HCT116 (cell line): ENCODE measurements around the gene DPYSL4. TPM values are rescaled to one million over a fixed set of nuclear protein-coding genes. Genes with fewer than 3 reads are reported as not detected.

ENCODE experiments used
- ATAC-seq: fragments of 200-7000 bp; cut with Tn5 transposase; 2 replicates; pipeline ENCODE4 v1.9.1; 2020; ENCODE audit warnings: mild to moderate bottlenecking, moderate library complexity
- Bru-seq: library from RNA; stranded (reverse); fragments of 400-500 nt; gene quantifications from one replicate; lab custom pipeline; 2021; lab: Mats Ljungman, UMichigan
- BruChase-seq, 2 experiments: library from RNA; stranded (reverse); fragments of 400-500 nt; gene quantifications; one replicate each; lab custom pipeline; 2021; lab: Mats Ljungman, UMichigan
- BruUV-seq: library from RNA; stranded (reverse); fragments of 400-500 nt; replicated peaks from 2 replicates; lab custom pipeline; 2021; lab: Mats Ljungman, UMichigan
- CTCF ChIA-PET: fragments of 300-600 bp; sonication (Branson Sonifier 250); formaldehyde crosslinking; loops from one replicate; lab custom pipeline; 2021; ENCODE audit warnings: antibody characterized with exemption; lab: Charles Lee
- POLR2A ChIA-PET: fragments of 300-600, 350-600 bp; sonication (Branson Sonifier 250); formaldehyde crosslinking; loops from one replicate; lab custom pipeline; 2021; ENCODE audit warnings: antibody characterized with exemption; lab: Charles Lee
- RAD21 ChIA-PET, 2 experiments: fragments of 300-600 bp; sonication (Branson Sonifier 250); formaldehyde crosslinking; loops; one replicate each; lab custom pipeline; 2023; ENCODE audit warnings: low total read pairs in 2 of 2; ENCODE audit not compliant: uncharacterized antibody in 2 of 2, unreplicated experiment in 2 of 2, low non-redundant PET in 1 of 2; lab: Charles Lee
- DNase-seq: peaks from one replicate; pipeline ENCODE4 v3.0.0-alpha.2; 2010; ENCODE audit warnings: low read depth, low spot score
- H2AFZ ChIP-seq: fragments of 200-600 bp; shearing (Covaris generic), sonication (generic); 2 replicates; pipeline ENCODE4 v1.6.1; 2017; ENCODE audit warnings: low read depth, mixed run types, mixed read lengths, antibody characterized with exemption, low read length; ENCODE audit not compliant: poor library complexity, severe bottlenecking
- H3K27ac ChIP-seq: 2 replicates; pipeline ENCODE4 v1.5.1; 2012; ENCODE audit warnings: low read depth, low read length
- H3K27me3 ChIP-seq: fragments of 200-600 bp; sonication (generic); 2 replicates; pipeline ENCODE4 v1.6.1; 2016; ENCODE audit warnings: mixed run types, low read length, mixed read lengths; ENCODE audit not compliant: insufficient read depth
- H3K36me3 ChIP-seq, 2 experiments: fragments of 200-500 bp in 1 of 2; fragments of 200-600 bp in 1 of 2; sonication (Bioruptor generic) in 1 of 2; sonication (generic) in 1 of 2; 2 replicates each; pipeline versions ENCODE4 v1.5.1 to v1.6.1; 2014 to 2016; ENCODE audit warnings: low read length in 2 of 2, inconsistent platforms in 1 of 2, mixed read lengths in 1 of 2, mixed run types in 1 of 2; ENCODE audit not compliant: insufficient read depth in 2 of 2, control insufficient read depth in 1 of 2
- H3K4me1 ChIP-seq, 2 experiments: fragments of 200-600 bp in 1 of 2; sonication (generic) in 1 of 2; 2 replicates each; pipeline versions ENCODE4 v1.5.1 to v1.6.1; 2012 to 2017; ENCODE audit warnings: low read length in 2 of 2, inconsistent platforms in 1 of 2, mild to moderate bottlenecking in 1 of 2, mixed read lengths in 1 of 2, mixed run types in 1 of 2, moderate library complexity in 1 of 2; ENCODE audit not compliant: insufficient read depth in 2 of 2, control insufficient read depth in 1 of 2
- H3K4me2 ChIP-seq: fragments of 200-600 bp; sonication (generic); 2 replicates; pipeline ENCODE4 v1.6.1; 2017; ENCODE audit warnings: mixed run types, low read length, mixed read lengths
- H3K4me3 ChIP-seq, 2 experiments: fragments of 200-600 bp in 1 of 2; sonication (generic) in 1 of 2; replicated peaks in 1 of 2; 2 replicates each; pipeline ENCODE4 v1.5.1; 2011 to 2016; ENCODE audit warnings: low read length in 2 of 2, control low read depth in 1 of 2, low read depth in 1 of 2, mild to moderate bottlenecking in 1 of 2, mixed read lengths in 1 of 2, mixed run types in 1 of 2
- H3K79me2 ChIP-seq: fragments of 200-600 bp; sonication (generic); 2 replicates; pipeline ENCODE4 v1.6.1; 2017; ENCODE audit warnings: mild to moderate bottlenecking, mixed run types, low read length, moderate library complexity, mixed read lengths; ENCODE audit not compliant: insufficient read depth
- H3K9ac ChIP-seq: fragments of 200-600 bp; sonication (generic); 2 replicates; pipeline ENCODE4 v1.6.1; 2016; ENCODE audit warnings: low read length, mixed read lengths
- H3K9me2 ChIP-seq: fragments of 200-600 bp; sonication (generic), shearing (Covaris generic); 2 replicates; pipeline ENCODE4 v1.6.1; 2017; ENCODE audit warnings: mixed run types, mild to moderate bottlenecking, moderate library complexity; ENCODE audit not compliant: insufficient read depth
- H3K9me3 ChIP-seq, 2 experiments: fragments of 200-500 bp in 1 of 2; fragments of 200-600 bp in 1 of 2; sonication (Bioruptor generic) in 1 of 2; sonication (generic) in 1 of 2; 2 replicates each; pipeline ENCODE4 v1.6.1; 2014 to 2017; ENCODE audit warnings: low read length in 2 of 2, mixed read lengths in 2 of 2, inconsistent platforms in 1 of 2, low read depth in 1 of 2, mild to moderate bottlenecking in 1 of 2, mixed run types in 1 of 2, moderate library complexity in 1 of 2; ENCODE audit not compliant: control insufficient read depth in 1 of 2, insufficient read depth in 1 of 2
- H4K20me1 ChIP-seq: fragments of 200-600 bp; sonication (generic), shearing (Covaris generic); 2 replicates; pipeline ENCODE4 v1.6.1; 2017; ENCODE audit warnings: mixed run types, mild to moderate bottlenecking, moderate library complexity; ENCODE audit not compliant: insufficient read depth
- EZH2 ChIP-seq: fragments of 200-600 bp; sonication (generic); IDR thresholded peaks from 2 replicates; pipeline ENCODE4 v1.6.1; 2017; ENCODE audit warnings: antibody characterized with exemption, mixed run types
- FOSL1 ChIP-seq: IDR thresholded peaks from 2 replicates; pipeline ENCODE4 v1.6.1; 2012; ENCODE audit warnings: low read depth
- JUND ChIP-seq: IDR thresholded peaks from 2 replicates; pipeline ENCODE4 v1.6.1; 2012
- SRF ChIP-seq: IDR thresholded peaks from 2 replicates; pipeline ENCODE4 v1.6.1; 2012; ENCODE audit warnings: low read depth
- TCF7L2 ChIP-seq: IDR thresholded peaks from 2 replicates; pipeline ENCODE4 v1.7.0; 2011; ENCODE audit warnings: borderline replicate concordance, inconsistent platforms; ENCODE audit not compliant: insufficient read depth, insufficient read length; ENCODE audit errors: extremely low read depth
- ZFX ChIP-seq: fragments of 450-650 bp; IDR thresholded peaks from 2 replicates; pipeline ENCODE4 v1.6.1; 2017
- intact Hi-C: fragments of 100-400 bp; cut with micrococcal nuclease; formaldehyde crosslinking; loops from 2 replicates; pipeline ENCODE4 v1.10.0; 2022
- long read RNA-seq: library from polyadenylated mRNA; unstranded; transcript quantifications from one replicate; pipeline ENCODE4 v2.0.0, GENCODE V29; 2021; ENCODE audit not compliant: unreplicated experiment
- polyA plus RNA-seq: library from polyadenylated mRNA; unstranded; fragments of >200 nt; gene quantifications from 2 replicates; pipeline ENCODE4 v1.2.1, GENCODE V29; 2012; ENCODE audit warnings: missing spikeins
- total RNA-seq: library from RNA; stranded (reverse); gene quantifications from one replicate; pipeline ENCODE4 v1.2.1, GENCODE V29; 2021; ENCODE audit not compliant: unreplicated experiment
- TF ChIP-seq, protein P1 (sequence below): IDR thresholded peaks from 2 replicates; pipeline ENCODE4 v1.6.1; 2012
- TF ChIP-seq, protein P2 (sequence below): IDR thresholded peaks from 2 replicates; pipeline ENCODE4 v1.6.1; 2011; ENCODE audit warnings: mild to moderate bottlenecking, low read length, moderate library complexity; ENCODE audit not compliant: insufficient replicate concordance; ENCODE audit errors: extremely low read depth

Gene DPYSL4
- total RNA-seq = 5.4 TPM
- 9.7 and 10.0 TPM in 2 replicates for polyA plus RNA-seq
- Bru-seq, nascent RNA = percentile 23 among the genes with signal in this experiment
- BruChase-seq, experiment 1, labeled RNA remaining after a 6-hour chase = percentile 30 among the genes with signal in this experiment
- percentile 24 among the genes with signal in this experiment for BruChase-seq, experiment 2, labeled RNA remaining after a 2-hour chase
- long read RNA-seq, partial matches to known transcripts = 2 of 3 reads
- long read RNA-seq, other reads (novel, unspliced or antisense) = 1 of 3 reads

DNA sequence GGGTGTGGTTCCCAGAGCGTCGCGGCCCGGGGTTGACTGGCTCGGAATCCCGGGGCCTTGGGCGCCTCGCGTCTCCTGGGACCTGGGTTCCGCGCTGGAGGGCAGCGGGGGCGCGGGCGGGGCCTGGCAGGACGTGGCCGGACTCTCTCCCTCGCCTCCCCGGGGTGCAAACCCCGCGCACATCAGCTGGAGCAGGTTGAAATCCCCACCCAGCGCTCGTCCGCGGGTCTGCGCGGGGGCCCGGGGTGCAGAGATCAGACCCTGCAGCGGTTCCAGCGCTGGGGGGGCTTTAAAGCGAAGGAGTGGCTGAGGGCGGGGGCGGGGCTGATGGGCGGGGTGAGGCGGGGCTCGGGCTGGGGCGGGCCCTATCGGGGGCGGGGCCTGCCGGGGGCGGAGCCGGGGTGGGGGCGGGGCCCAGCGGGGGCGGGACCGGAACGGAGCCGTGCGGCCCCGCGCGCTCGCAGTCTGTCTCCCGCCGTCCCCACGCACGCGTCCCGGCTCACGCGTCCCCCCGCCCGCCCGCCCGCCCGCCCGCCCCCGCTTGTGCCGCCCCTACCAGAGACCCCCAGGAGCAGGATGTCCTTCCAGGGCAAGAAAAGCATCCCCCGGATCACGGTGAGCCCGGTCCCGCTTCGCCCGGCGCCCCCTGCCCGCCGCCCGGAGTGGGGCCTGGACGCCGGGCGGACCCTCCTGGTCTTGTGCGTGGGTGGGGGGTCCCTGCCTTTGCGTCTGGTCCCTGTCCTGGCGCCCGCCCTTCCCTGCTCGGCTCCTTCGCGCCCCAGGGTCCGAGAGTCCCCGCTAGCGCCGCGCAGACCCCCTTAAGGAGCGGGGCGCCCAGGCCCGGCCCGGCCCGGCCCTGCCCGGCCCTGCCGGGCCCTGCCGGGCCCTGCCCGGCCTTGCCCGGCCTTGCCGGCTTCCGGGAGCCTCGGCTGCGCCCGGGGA is at the start of gene DPYSL4:
Gene DPYSL4 (plus strand): TSS at position 461 of the 942 bp plus-strand sequence. CDS start 116 bp downstream, at position 577.
- RAD21 ChIA-PET = no interaction called here
- H3K27me3 ChIP-seq = no peaks in the 10 kb centered on the region
- no peaks in the 10 kb centered on the region for H3K9me2 ChIP-seq
- H3K4me3 ChIP-seq = peak within 1 kb of the TSS; percentile 37 to 40
- TF ChIP-seq JUND = no peak
- no peak for TF ChIP-seq FOSL1
- TF ChIP-seq, protein P1, sequence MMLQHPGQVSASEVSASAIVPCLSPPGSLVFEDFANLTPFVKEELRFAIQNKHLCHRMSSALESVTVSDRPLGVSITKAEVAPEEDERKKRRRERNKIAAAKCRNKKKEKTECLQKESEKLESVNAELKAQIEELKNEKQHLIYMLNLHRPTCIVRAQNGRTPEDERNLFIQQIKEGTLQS = no peak
- no peak for TF ChIP-seq ZFX
- TF ChIP-seq, protein P2, sequence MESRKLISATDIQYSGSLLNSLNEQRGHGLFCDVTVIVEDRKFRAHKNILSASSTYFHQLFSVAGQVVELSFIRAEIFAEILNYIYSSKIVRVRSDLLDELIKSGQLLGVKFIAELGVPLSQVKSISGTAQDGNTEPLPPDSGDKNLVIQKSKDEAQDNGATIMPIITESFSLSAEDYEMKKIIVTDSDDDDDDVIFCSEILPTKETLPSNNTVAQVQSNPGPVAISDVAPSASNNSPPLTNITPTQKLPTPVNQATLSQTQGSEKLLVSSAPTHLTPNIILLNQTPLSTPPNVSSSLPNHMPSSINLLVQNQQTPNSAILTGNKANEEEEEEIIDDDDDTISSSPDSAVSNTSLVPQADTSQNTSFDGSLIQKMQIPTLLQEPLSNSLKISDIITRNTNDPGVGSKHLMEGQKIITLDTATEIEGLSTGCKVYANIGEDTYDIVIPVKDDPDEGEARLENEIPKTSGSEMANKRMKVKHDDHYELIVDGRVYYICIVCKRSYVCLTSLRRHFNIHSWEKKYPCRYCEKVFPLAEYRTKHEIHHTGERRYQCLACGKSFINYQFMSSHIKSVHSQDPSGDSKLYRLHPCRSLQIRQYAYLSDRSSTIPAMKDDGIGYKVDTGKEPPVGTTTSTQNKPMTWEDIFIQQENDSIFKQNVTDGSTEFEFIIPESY = no peak
- no peak for TF ChIP-seq TCF7L2
- no peak for TF ChIP-seq EZH2
- TF ChIP-seq SRF = no peak
- H3K27ac ChIP-seq = no peak within 1 kb of the TSS
- DNase-seq = no peak
- no peaks in the 10 kb centered on the region for H3K4me1 ChIP-seq
- H3K9ac ChIP-seq = no peak within 1 kb of the TSS
- CTCF ChIA-PET = no interaction called here
- no peaks in the 10 kb centered on the region for H4K20me1 ChIP-seq
- no peaks in the 10 kb centered on the region for H3K36me3 ChIP-seq
- no peaks in the 10 kb centered on the region for H3K79me2 ChIP-seq
- POLR2A ChIA-PET = no interaction called here
- H3K9me3 ChIP-seq = no peaks in the 10 kb centered on the region
- BruUV-seq = no TSS peak
- intact Hi-C loops = no loop called here
- H2AFZ ChIP-seq = no peak within 1 kb of the TSS
- ATAC-seq = peak; percentile 78
- H3K4me2 ChIP-seq = peak within 1 kb of the TSS; percentile 42
